Measurements from ENCODE around the gene SH3RF1.

SH3RF1 gene

GRCh38 chr4:169158046-169158445 is 112.7 kb downstream of the SH3RF1 start:
- no peak for DNase-seq

GRCh38 chr4:169156392-169156791 is 114.4 kb downstream of the SH3RF1 start:
- no peak for DNase-seq

GRCh38 chr4:169154121-169154520 is 116.6 kb downstream of the SH3RF1 start:
- DNase-seq = no peak

- DNase-seq = no peak
These were observed 117.2 kb downstream of the SH3RF1 start for GRCh38 chr4:169153481-169154087.

GRCh38 chr4:169152899-169153298 is 117.9 kb downstream of the SH3RF1 start:
- DNase-seq = no peak

GRCh38 chr4:169152098-169152497 is 118.7 kb downstream of the SH3RF1 start:
- DNase-seq = no peak

GRCh38 chr4:169151671-169152070 is 119.1 kb downstream of the SH3RF1 start:
- no peak for DNase-seq

GRCh38 chr4:169150806-169151205 is 120.0 kb downstream of the SH3RF1 start:
- DNase-seq = no peak

GRCh38 chr4:169148885-169149284 is 121.9 kb downstream of the SH3RF1 start:
- DNase-seq = no peak

GRCh38 chr4:169147191-169147590 is 123.6 kb downstream of the SH3RF1 start:
- DNase-seq = no peak

- DNase-seq = no peak
These were observed 126.6 kb downstream of the SH3RF1 start for GRCh38 chr4:169144061-169144600.

GRCh38 chr4:169143335-169143734 is 127.4 kb downstream of the SH3RF1 start:
- DNase-seq = no peak

GRCh38 chr4:169142906-169143305 is 127.8 kb downstream of the SH3RF1 start:
- DNase-seq = no peak

- no peak for DNase-seq
These were observed 128.4 kb downstream of the SH3RF1 start for GRCh38 chr4:169142391-169142790.

GRCh38 chr4:169139021-169139420 is 131.7 kb downstream of the SH3RF1 start:
- no peak for DNase-seq

- DNase-seq = no peak
These were observed 133.2 kb downstream of the SH3RF1 start for GRCh38 chr4:169137558-169137920.

GRCh38 chr4:169136796-169137557 is 133.8 kb downstream of the SH3RF1 start:
- no peak for DNase-seq

GRCh38 chr4:169136330-169136729 is 134.4 kb downstream of the SH3RF1 start:
- DNase-seq = no peak

- DNase-seq = no peak
These were observed 135.0 kb downstream of the SH3RF1 start for GRCh38 chr4:169135776-169136175.

- DNase-seq = peak; percentile 49
These were observed 136.8 kb downstream of the SH3RF1 start for GRCh38 chr4:169133932-169134331.

- DNase-seq = no peak
These were observed 138.0 kb downstream of the SH3RF1 start for GRCh38 chr4:169132561-169133305.

- DNase-seq = no peak
These were observed 139.1 kb downstream of the SH3RF1 start for GRCh38 chr4:169131556-169132208.

GRCh38 chr4:169128902-169129301 is 141.9 kb downstream of the SH3RF1 start:
- DNase-seq = no peak
